Endothelial cell of umbilical vein (primary cell): ENCODE measurements around the gene ARHGAP42. TPM values are rescaled to one million over a fixed set of nuclear protein-coding genes. Genes with fewer than 3 reads are reported as not detected.

ENCODE experiments used
- BruUV-seq: library from RNA; stranded (reverse); fragments of 400-500 nt; replicated peaks from 2 replicates; lab custom pipeline; 2021; lab: Mats Ljungman, UMichigan
- CTCF ChIA-PET: fragments of 300-600, 350-600 bp; sonication (Branson Sonifier 250); formaldehyde crosslinking; loops from one replicate; lab custom pipeline; 2021; ENCODE audit warnings: antibody characterized with exemption, inconsistent platforms; lab: Charles Lee
- POLR2A ChIA-PET: fragments of 300-600, 350-600 bp; sonication (Branson Sonifier 250); formaldehyde crosslinking; loops from one replicate; lab custom pipeline; 2021; ENCODE audit warnings: antibody characterized with exemption, inconsistent platforms; lab: Charles Lee
- DNase-seq: peaks from one replicate; pipeline ENCODE4 v3.0.0-alpha.2; 2011; ENCODE audit warnings: low read depth, low spot score
- FAIRE-seq: peaks from 2 replicates; lab custom pipeline; 2011; peaks lifted over from hg19 to GRCh38; lab: Jason Lieb, UNC
- H2AFZ ChIP-seq: 2 replicates; pipeline ENCODE4 v1.6.0; 2012; ENCODE audit warnings: low read depth, low read length, control low read depth, inconsistent platforms
- H3K27ac ChIP-seq: 2 replicates; pipeline ENCODE4 v1.5.1; 2011; ENCODE audit warnings: low read depth, mild to moderate bottlenecking, control low read depth, low read length, moderate library complexity; ENCODE audit not compliant: insufficient read depth
- H3K27me3 ChIP-seq, 2 experiments: 2 replicates each; pipeline versions ENCODE4 v1.6.0 to v1.6.1; 2011; ENCODE audit warnings: low read length in 2 of 2, mixed read lengths in 1 of 2; ENCODE audit not compliant: control insufficient read depth in 2 of 2, insufficient read depth in 2 of 2
- H3K36me3 ChIP-seq, 2 experiments: 2 replicates in 1 of 2; 3 replicates in 1 of 2; pipeline ENCODE4 v1.5.1; 2011; ENCODE audit warnings: low read length in 2 of 2, mild to moderate bottlenecking in 1 of 2, moderate library complexity in 1 of 2; ENCODE audit not compliant: control insufficient read depth in 2 of 2, insufficient read depth in 2 of 2; ENCODE audit errors: extremely low read depth in 1 of 2
- H3K4me1 ChIP-seq: 3 replicates; pipeline ENCODE4 v1.5.1; 2011; ENCODE audit warnings: mild to moderate bottlenecking, low read length; ENCODE audit not compliant: control insufficient read depth, insufficient read depth; ENCODE audit errors: extremely low read depth
- H3K4me2 ChIP-seq: 2 replicates; pipeline ENCODE4 v1.6.1; 2011; ENCODE audit warnings: low read length, control low read depth, mixed read lengths; ENCODE audit not compliant: insufficient read depth
- H3K4me3 ChIP-seq, 3 experiments: fragments of 200-600 bp in 1 of 3; sonication (generic), shearing (Covaris generic) in 1 of 3; replicated peaks in 1 of 3; 2 replicates each; pipeline ENCODE4 v1.5.1; 2011 to 2016; ENCODE audit warnings: control low read depth in 3 of 3, low read length in 3 of 3, mild to moderate bottlenecking in 2 of 3, inconsistent platforms in 1 of 3, low read depth in 1 of 3, moderate library complexity in 1 of 3; ENCODE audit not compliant: insufficient read depth in 1 of 3
- H3K79me2 ChIP-seq: 2 replicates; pipeline ENCODE4 v1.6.0; 2012; ENCODE audit warnings: low read length, inconsistent platforms; ENCODE audit not compliant: control insufficient read depth, insufficient read depth
- H3K9ac ChIP-seq: replicated peaks from 2 replicates; pipeline ENCODE3; 2011; ENCODE audit warnings: low read length, control low read depth; ENCODE audit not compliant: insufficient read depth; ENCODE audit errors: extremely low read depth
- H3K9me1 ChIP-seq: replicated peaks from 3 replicates; pipeline ENCODE4 v1.6.0; 2011; ENCODE audit warnings: mild to moderate bottlenecking, low read length; ENCODE audit not compliant: control insufficient read depth, insufficient read depth; ENCODE audit errors: extremely low read depth
- H3K9me3 ChIP-seq: replicated peaks from 2 replicates; pipeline ENCODE4 v1.5.1; 2012; ENCODE audit warnings: low read length, inconsistent platforms; ENCODE audit not compliant: control insufficient read depth, insufficient read depth
- H4K20me1 ChIP-seq: replicated peaks from 2 replicates; pipeline ENCODE3; 2011; ENCODE audit warnings: mild to moderate bottlenecking, low read length; ENCODE audit not compliant: control insufficient read depth, insufficient read depth; ENCODE audit errors: extremely low read depth
- EZH2 ChIP-seq: IDR thresholded peaks from 2 replicates; pipeline ENCODE4 v1.6.1; 2012; ENCODE audit warnings: borderline replicate concordance, low read depth, mild to moderate bottlenecking, moderate library complexity, low read length, inconsistent platforms; ENCODE audit not compliant: severe bottlenecking
- FOS ChIP-seq: IDR thresholded peaks from 2 replicates; pipeline ENCODE4 v1.6.1; 2011; ENCODE audit warnings: mild to moderate bottlenecking, low read length, moderate library complexity, borderline replicate concordance; ENCODE audit not compliant: insufficient read depth
- GATA2 ChIP-seq: IDR thresholded peaks from 2 replicates; pipeline ENCODE4 v1.7.0; 2011; ENCODE audit warnings: low read depth, mild to moderate bottlenecking, moderate library complexity, mixed read lengths, low read length; ENCODE audit not compliant: insufficient read length, insufficient read depth
- JUN ChIP-seq: IDR thresholded peaks from 2 replicates; pipeline ENCODE4 v1.6.1; 2011; ENCODE audit warnings: borderline replicate concordance, low read depth; ENCODE audit not compliant: insufficient read length, insufficient read depth
- MYC ChIP-seq: IDR thresholded peaks from one replicate; pipeline ENCODE4 v1.6.1; 2011; ENCODE audit warnings: mild to moderate bottlenecking, low read depth, low read length
- POLR2A ChIP-seq: IDR thresholded peaks from 2 replicates; pipeline ENCODE4 v1.6.1; 2012; ENCODE audit warnings: low read depth, mild to moderate bottlenecking, control low read depth, low read length
- POLR2AphosphoS5 ChIP-seq: IDR thresholded peaks from 2 replicates; pipeline ENCODE4 v1.6.1; 2012; ENCODE audit warnings: low read depth, mild to moderate bottlenecking, control low read depth, low read length, moderate library complexity; ENCODE audit not compliant: insufficient read depth
- dilution Hi-C: fragments of 300-500 bp; cut with MboI; formaldehyde crosslinking; loops from one replicate; pipeline ENCODE4 v1.15.0; 2019; ENCODE audit warnings: low sequenced_read_pairs; ENCODE audit not compliant: extremely low pct_ligation_motif_present
- intact Hi-C: fragments of 100-400 bp; cut with micrococcal nuclease; formaldehyde crosslinking; loops from one replicate; pipeline ENCODE4 v1.10.0; 2022
- polyA plus RNA-seq, 4 experiments: library from polyadenylated mRNA; depleted of rRNA in 3 of 4; stranded (reverse) in 3 of 4; unstranded in 1 of 4; fragments of >200 nt; gene quantifications; 2 replicates each; pipeline versions ENCODE4 v1.2.1 to v1.2.3, GENCODE V29; 2011 to 2012; ENCODE audit warnings: missing spikeins in 1 of 4
- total RNA-seq: library from RNA; stranded (reverse); gene quantifications from 2 replicates; pipeline ENCODE4 v1.2.3, GENCODE V29; 2021
- TF ChIP-seq, protein P1 (sequence below): IDR thresholded peaks from 2 replicates; pipeline ENCODE4 v1.6.1; 2011; ENCODE audit not compliant: insufficient read depth, insufficient read length
- TF ChIP-seq, protein P2 (sequence below), 2 donors: IDR thresholded peaks; 1 replicate in 1 of 2; 2 replicates in 1 of 2; pipeline ENCODE4 v1.5.1; 2011; ENCODE audit warnings: low read length in 2 of 2, mild to moderate bottlenecking in 2 of 2, moderate library complexity in 2 of 2, control low read depth in 1 of 2, inconsistent platforms in 1 of 2, low read depth in 1 of 2; ENCODE audit not compliant: insufficient read depth in 1 of 2; ENCODE audit errors: extremely low read depth in 1 of 2

The ARHGAP42 gene
- total and polyA plus RNA-seq, 2 donors (not counting 3 experiments of a cell fraction or from before 2014, with no cell fraction given) = 1.8 to 2.4 TPM

DNA sequence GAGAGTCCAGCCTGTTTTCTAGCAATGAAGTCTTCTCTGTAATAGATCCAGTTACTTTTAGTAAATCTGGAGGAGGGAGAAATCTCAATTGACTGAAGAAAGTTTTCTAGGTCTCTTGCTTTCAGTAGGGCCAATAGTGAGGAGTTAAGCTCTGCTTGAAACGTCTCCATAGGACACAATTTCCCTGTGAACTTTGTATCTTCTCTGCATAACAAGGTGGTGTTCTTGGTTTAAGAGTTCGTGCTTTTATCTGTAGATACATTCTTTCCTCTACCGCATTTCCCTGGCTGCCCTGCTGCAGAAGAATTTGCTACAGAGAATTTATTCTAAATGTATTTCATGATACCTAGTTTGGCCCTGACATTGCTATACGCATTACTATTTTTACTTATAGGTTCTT lies 183.1 kb downstream of the ARHGAP42 start:
- DNase-seq (no peak), FAIRE-seq (no peak)
- H3K4me2 ChIP-seq = no peak overlapping the region
- TF ChIP-seq, protein P1, sequence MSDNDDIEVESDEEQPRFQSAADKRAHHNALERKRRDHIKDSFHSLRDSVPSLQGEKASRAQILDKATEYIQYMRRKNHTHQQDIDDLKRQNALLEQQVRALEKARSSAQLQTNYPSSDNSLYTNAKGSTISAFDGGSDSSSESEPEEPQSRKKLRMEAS = no peak
- TF ChIP-seq FOS (no peak), MYC (no peak), POLR2A (no peak), JUN (no peak), EZH2 (no peak), POLR2AphosphoS5 (no peak), GATA2 (no peak)
- TF ChIP-seq, protein P2, sequence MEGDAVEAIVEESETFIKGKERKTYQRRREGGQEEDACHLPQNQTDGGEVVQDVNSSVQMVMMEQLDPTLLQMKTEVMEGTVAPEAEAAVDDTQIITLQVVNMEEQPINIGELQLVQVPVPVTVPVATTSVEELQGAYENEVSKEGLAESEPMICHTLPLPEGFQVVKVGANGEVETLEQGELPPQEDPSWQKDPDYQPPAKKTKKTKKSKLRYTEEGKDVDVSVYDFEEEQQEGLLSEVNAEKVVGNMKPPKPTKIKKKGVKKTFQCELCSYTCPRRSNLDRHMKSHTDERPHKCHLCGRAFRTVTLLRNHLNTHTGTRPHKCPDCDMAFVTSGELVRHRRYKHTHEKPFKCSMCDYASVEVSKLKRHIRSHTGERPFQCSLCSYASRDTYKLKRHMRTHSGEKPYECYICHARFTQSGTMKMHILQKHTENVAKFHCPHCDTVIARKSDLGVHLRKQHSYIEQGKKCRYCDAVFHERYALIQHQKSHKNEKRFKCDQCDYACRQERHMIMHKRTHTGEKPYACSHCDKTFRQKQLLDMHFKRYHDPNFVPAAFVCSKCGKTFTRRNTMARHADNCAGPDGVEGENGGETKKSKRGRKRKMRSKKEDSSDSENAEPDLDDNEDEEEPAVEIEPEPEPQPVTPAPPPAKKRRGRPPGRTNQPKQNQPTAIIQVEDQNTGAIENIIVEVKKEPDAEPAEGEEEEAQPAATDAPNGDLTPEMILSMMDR (IDR thresholded peaks at IDR 0.05; ENCODE audit: extremely low read depth in 1 of 2, insufficient read depth in 1 of 2, low read depth in 1 of 2, low read length in 2 of 2) = no peak
- no peaks in the 10 kb centered on the region for H3K4me1 ChIP-seq
- no TSS peak for BruUV-seq
- no peak overlapping the region for H2AFZ ChIP-seq
- ChIA-PET POLR2A (no interaction called here), CTCF (interaction anchor here (1.3 kb wide), 1 partner anchor 293 kb away, joined by 4 read pairs; no protein-coding TSS in a partner anchor)
- intact Hi-C loops = no loop called here
- H3K27me3 ChIP-seq = no peaks in the 10 kb centered on the region
- dilution Hi-C loops = no loop called here
- H3K9ac ChIP-seq = no peak overlapping the region
- H3K9me3 ChIP-seq = no peaks in the 10 kb centered on the region
- no peak overlapping the region for H3K27ac ChIP-seq
- H3K79me2 ChIP-seq = no peaks in the 10 kb centered on the region
- no peaks in the 10 kb centered on the region for H4K20me1 ChIP-seq
- H3K4me3 ChIP-seq = no peak overlapping the region
- no peaks in the 10 kb centered on the region for H3K9me1 ChIP-seq
- no peaks in the 10 kb centered on the region for H3K36me3 ChIP-seq
